ENCODE measurements around the gene ABHD18. TPM values are rescaled to one million over a fixed set of nuclear protein-coding genes. Genes with fewer than 3 reads are reported as not detected.
A peak's percentile ranks its signal among the peaks of the same experiment; 100 is the strongest.
"Not testable (repeated sequence)": the region's sequence is repeated elsewhere in the genome, so short reads cannot be mapped to it uniquely, and the experiment has no call there.

The ABHD18 gene
- total RNA-seq, 1 donor from 2014 or later = 10.0 TPM

DNA sequence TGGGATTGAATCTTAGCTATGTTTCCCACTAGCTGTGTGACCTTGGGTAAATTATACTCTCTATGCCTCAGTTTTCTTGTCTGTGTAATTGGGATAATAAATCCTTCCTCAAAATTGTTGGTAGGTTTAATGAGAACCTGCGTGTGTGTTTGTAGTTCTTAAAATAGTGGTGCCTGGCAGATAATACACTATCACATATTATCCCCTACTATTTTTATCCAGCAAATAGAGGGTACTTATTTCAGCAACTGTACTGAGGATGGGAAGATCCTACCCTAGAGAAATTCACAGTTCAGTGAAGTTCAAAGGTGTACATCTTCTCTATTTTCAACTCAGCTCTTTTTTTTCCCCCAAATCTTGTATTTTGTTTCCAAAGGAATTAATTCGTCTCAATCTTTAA is 17.2 kb downstream of the ABHD18 start:
- ATAC-seq (peak; percentile 83), DNase-seq (no peak)
- intact Hi-C loops (cut with micrococcal nuclease) = no loop called here

GRCh38 chr4:127985989-127986388 is 20.8 kb downstream of the ABHD18 start:
- DNase-seq (no peak), ATAC-seq (no peak)
- intact Hi-C loops (cut with micrococcal nuclease) = no loop called here

DNA sequence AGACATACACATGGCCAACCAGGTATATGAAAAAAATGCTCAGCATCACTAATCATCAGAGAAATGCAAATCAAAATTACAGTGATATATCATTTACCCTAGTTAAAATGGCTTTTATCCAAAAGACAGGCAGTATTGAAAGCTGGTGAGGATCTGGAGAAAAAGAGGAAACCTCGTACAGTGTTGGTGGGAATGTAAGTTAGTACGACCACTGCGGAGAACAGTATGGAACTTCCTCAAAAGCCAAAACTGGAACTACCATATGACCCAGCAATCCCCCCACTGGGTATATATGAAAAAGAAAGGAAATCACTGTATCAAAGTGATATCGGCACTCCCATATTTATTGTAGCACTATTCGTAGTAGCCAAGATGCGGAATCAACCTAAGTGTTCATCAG is 23.4 kb downstream of the ABHD18 start:
- ATAC-seq = no peak
- DNase-seq = no peak
- intact Hi-C loops (cut with micrococcal nuclease) = no loop called here

DNA sequence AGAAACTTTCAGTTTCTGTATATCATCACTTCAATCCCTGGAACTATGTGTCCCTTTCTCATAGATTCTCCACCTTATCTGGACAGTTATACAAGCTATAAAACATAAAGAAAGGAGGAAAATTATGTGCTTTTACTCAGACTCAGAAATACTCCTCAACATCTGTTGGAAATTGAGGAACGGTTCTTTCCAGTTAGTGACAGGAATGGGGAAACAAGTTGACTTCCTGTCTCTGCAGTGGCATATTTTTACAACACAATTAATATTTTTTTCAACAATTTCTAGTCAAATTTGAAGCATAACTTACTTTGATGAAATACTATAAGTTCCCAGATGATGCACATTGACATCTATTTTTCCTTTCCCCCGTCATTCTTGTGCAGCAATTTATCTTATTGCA is 27.9 kb downstream of the ABHD18 start:
- intact Hi-C loops (cut with micrococcal nuclease) = no loop called here

GRCh38 chr4:127995776-127996175 is 30.6 kb downstream of the ABHD18 start:
- no peak for DNase-seq
- intact Hi-C loops (cut with micrococcal nuclease) = no loop called here
- ATAC-seq = no peak

More for the DNA sequence above, 27.9 kb downstream of the ABHD18 start:
- ATAC-seq = no peak
- DNase-seq = no peak

GRCh38 chr4:127996521-127996920 is 31.3 kb downstream of the ABHD18 start:
- intact Hi-C loops (cut with micrococcal nuclease); DNase-seq; ATAC-seq: not testable (repeated sequence)

DNA sequence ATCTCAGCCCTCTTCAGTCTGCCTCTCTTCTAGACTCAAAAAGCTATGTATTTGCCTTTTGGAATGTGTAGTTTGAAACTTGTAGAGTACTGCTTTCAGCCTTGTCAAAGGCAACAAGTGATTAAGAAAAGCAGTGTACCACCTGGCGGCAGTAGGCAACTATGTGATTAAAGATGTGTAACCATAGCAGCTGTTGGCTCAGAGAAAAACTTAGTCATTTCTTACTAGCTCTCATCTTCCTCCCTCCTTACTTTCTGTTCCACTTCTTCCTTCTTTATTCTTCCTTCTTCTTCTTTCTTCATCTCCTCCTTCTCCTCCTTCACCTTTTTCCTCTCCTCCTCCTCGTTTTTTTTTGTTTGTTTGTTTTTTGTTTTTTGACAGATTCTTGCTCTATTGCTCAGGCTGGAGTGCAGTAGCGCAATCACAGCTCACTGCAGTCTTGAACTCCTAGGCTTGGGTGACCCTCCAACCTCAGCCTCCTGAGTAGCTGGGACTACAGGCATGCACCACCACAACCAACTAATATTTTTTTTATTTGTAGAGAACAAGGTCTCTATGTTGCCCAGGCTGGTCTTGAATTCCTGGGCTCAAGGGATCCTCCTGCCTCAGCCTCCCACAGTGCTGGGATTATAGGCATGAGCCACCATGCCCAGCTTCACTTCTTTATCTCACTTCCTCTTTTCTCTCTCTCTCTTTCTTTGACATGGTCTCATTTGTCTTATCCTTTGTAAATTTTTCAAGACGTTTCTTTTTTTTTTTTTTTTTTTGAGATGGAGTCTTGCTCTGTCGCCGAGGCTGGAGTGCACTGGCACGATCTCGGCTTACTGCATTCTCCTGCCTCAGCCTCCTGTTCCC is 32.6 kb downstream of the ABHD18 start:
- intact Hi-C loops (cut with micrococcal nuclease) = no loop called here
- peak; percentile 75 for ATAC-seq
- no peak for DNase-seq

DNA sequence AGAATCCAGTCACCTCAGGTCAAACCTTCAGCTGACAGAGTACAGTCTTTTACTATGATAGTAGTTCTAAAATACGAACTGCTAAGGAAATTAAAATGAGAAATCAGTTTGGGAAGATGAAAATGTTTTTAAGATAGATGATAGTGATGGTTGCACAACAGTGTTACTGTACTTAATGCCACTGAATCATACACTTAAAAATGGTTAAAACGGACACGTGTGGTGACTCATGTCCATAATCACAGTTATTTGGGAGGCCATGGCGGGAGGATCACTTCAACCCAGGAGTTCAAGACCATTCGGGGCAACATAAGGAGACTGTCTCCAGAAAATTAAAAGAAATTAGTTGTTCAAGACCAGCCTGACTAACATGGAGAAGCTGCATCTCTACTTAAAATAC is 41.4 kb downstream of the ABHD18 start:
- DNase-seq = no peak
- no peak for ATAC-seq
- intact Hi-C loops (cut with micrococcal nuclease) = no loop called here

GRCh38 chr4:128009428-128009827 is 44.2 kb downstream of the ABHD18 start:
- DNase-seq = no peak
- ATAC-seq = no peak
- intact Hi-C loops (cut with micrococcal nuclease) = no loop called here

GRCh38 chr4:128025319-128025718 is 60.1 kb downstream of the ABHD18 start:
- ATAC-seq (no peak), DNase-seq (no peak)
- intact Hi-C loops (cut with micrococcal nuclease) = no loop called here

- DNase-seq (no peak), ATAC-seq (no peak)
- intact Hi-C loops (cut with micrococcal nuclease) = no loop called here
Observed at GRCh38 chr4:128029907-128030306, 64.7 kb downstream of the ABHD18 start.

GRCh38 chr4:128031756-128032384 is 66.7 kb downstream of the ABHD18 start:
- DNase-seq (no peak), ATAC-seq (no peak)
- intact Hi-C loops (cut with micrococcal nuclease) = no loop called here

- intact Hi-C loops (cut with micrococcal nuclease) = no loop called here
- DNase-seq = no peak
Observed at GRCh38 chr4:128039568-128039967, 74.4 kb downstream of the ABHD18 start.

GRCh38 chr4:128047019-128047418 is 81.8 kb downstream of the ABHD18 start:
- DNase-seq; ATAC-seq; intact Hi-C loops (cut with micrococcal nuclease): not testable (repeated sequence)

More at GRCh38 chr4:128039568-128039967, 74.4 kb downstream of the ABHD18 start:
- ATAC-seq = no peak

GRCh38 chr4:128047514-128047913 is 82.3 kb downstream of the ABHD18 start:
- DNase-seq; ATAC-seq; intact Hi-C loops (cut with micrococcal nuclease): not testable (repeated sequence)

- intact Hi-C loops (cut with micrococcal nuclease); DNase-seq; ATAC-seq: not testable (repeated sequence)
Observed at GRCh38 chr4:128051229-128051628, 86.0 kb downstream of the ABHD18 start.

- intact Hi-C loops (cut with micrococcal nuclease); ATAC-seq; DNase-seq: not testable (repeated sequence)
Observed at GRCh38 chr4:128054907-128055306, 89.7 kb downstream of the ABHD18 start.

DNA sequence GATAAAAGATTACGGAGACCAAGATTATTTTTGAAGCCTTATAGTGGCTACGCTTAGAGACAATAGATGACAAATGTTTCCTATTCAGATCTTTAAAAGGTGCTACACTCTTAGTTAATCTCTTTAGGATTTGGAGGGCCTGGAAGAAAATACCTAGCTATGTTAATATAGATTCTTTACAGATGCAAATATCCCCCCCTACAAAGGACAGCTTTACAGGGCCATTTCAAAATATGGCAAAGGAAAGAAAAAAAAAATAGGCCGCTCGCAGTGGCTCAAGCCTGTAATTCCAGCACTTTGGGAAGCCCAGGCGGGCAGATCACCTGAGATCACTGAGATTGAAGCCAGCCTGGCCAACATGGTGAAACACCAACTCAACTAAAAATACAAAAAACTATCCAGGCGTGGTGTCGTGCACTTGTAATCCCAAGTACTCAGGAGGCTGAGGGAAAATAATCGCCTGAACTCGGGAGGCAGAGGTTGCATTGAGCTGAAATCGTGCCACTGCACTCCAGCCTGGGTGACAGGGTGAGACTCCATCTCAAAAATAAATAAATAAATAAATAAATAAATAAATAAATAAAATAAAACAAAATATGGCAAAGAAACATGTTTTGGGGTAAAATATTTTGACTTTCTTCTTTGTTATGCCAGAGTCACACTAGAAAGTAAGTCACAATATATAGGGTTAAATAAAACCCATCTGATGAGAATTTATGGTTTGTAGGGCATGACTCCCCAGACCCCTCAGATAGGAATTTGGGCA is 90.4 kb downstream of the ABHD18 start:
- intact Hi-C loops (cut with micrococcal nuclease); DNase-seq: not testable (repeated sequence)

DNA sequence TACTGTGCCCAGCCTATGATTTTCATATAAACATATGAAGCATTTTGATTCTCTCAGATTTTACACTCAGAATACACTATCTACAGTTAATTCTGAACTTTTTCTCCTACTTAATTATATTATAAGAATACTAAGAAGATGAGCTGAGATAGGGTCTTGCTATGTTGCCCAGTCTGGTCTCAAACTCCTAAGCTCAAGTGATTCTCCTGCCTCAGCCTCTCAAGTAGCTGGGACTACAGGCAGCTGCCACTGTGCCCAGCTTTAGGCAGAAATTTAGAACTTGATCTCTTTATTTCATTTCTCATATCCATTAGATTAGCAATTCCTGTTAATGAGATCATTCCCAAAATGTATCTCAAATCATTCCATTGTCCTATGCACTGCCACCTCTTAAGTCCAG is 91.2 kb downstream of the ABHD18 start:
- no peak for ATAC-seq
- DNase-seq = no peak

More for the DNA sequence above, 90.4 kb downstream of the ABHD18 start:
- not testable (repeated sequence) for ATAC-seq

More for the DNA sequence above, 91.2 kb downstream of the ABHD18 start:
- intact Hi-C loops (cut with micrococcal nuclease) = no loop called here

Measured in left ventricle myocardium superior (tissue), 1 donor.